HG03175 (cell line): ENCODE data around the gene PLA2G3.
A peak's percentile ranks its signal among the peaks of the same experiment; 100 is the strongest.
"Not testable (repeated sequence)": the region's sequence is repeated elsewhere in the genome, so short reads cannot be mapped to it uniquely, and the experiment has no call there.

ENCODE experiments used
- ATAC-seq: cut with Tn5 transposase; IDR thresholded peaks from one replicate; pipeline ENCODE4 v1.9.1; 2021; ENCODE audit warnings: mild to moderate bottlenecking, moderate library complexity; ENCODE audit not compliant: unreplicated experiment

The PLA2G3 gene

GRCh38 chr22:31124811-31125465 is 15.4 kb downstream of the PLA2G3 start:
- ATAC-seq = no peak

- ATAC-seq = no peak
Measured at GRCh38 chr22:31124290-31124689, 16.0 kb downstream of the PLA2G3 start.

- no peak for ATAC-seq
Measured at GRCh38 chr22:31123292-31123602, 17.1 kb downstream of the PLA2G3 start.

DNA sequence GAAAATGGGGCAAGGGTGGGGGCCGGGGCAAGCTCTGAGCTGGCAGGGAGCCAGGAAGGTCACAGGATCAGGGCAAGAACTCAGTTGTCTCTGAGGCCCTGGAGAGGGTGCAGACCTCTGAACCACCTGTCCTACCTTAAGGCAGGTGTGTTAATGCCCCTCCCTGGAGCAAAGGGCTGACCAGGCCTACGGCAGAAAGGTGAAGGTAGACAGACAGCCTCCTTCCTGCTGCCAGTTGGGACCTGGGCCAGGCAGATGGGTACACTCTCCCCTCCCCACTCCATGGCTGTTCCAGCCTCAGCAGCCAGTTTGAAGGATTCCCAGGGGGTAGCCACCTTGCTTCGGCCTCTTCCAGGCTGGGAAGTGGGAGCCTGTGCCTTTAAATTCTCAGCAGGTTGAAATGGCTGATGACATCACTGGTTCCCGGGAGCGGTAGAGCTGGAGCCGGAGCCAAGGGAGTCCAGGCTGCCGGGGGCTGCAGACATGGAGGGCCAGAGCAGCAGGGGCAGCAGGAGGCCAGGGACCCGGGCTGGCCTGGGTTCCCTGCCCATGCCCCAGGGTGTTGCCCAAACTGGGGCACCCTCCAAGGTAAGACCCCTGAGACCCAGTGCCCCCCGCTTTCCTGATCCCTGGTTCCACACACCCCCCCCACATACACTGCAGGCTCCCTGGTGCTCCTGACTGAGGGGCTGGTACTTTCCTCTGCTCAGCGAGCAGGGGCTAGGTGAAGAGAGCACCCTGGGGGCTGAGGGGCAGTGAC is 17.6 kb downstream of the PLA2G3 start, which contains the start of gene INPP5J:
Gene INPP5J, plus strand, starts transcription at position 435 of the 760 bp plus-strand sequence. Its CDS starts 49 bp downstream, at position 484.
- no peak for ATAC-seq

DNA sequence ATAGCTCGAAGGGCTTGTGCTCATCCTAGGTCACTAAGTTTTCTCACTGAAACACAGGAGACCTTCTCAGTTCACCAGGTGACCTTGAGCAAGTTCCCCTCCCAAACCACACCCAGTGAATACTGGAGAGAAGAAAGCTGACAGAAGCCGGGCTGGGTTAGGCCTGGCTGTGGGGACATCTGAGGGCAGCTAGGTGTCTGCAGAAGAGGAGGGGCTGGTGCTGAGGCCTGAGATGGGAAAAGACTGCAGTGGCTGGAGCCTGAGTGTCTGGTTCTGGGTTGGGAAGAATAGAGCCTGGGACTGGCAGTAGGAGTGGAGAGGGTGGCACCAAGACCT is 18.1 kb downstream of the PLA2G3 start:
- no peak for ATAC-seq

DNA sequence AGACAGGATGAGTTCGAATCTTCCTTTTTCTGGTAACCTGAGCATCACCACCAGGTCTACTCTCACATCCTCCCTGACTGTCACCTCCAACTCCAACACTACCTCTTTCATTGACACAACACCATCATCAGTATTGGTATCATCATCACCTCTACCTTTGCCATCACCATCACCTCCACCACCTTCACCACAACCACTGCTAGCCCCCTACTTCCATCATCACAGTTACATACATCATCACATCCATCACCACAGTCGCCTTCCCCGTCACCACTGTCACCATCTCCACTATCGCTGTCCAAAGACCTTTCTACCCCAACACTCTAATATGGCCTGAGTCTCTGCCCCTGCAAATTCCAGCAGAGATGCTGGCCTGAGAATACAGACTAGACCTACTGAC is 18.9 kb downstream of the PLA2G3 start:
- ATAC-seq = no peak

GRCh38 chr22:31120642-31121041 is 19.7 kb downstream of the PLA2G3 start:
- no peak for ATAC-seq

DNA sequence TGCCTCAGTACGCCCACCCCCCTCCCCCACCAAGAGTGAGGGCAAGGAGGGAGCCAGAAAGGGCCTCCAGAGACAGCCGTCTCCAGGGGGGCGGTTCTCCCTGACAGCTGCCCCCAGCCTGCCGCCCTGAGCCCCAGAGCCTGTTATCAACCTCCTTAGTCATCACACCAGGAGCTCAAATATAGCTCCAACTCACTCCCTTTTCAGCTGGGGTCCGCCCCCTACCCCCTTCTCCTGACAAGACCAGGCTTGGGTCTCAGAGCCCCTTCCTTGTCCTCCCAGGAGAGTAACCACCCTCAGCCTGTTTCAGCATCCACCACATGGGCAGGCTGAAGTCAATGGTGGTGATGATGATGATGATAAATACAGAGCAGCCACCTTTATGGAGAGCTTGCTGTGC is 20.1 kb downstream of the PLA2G3 start:
- ATAC-seq = no peak

- ATAC-seq = no peak
Measured at GRCh38 chr22:31119026-31119717, 21.1 kb downstream of the PLA2G3 start.

DNA sequence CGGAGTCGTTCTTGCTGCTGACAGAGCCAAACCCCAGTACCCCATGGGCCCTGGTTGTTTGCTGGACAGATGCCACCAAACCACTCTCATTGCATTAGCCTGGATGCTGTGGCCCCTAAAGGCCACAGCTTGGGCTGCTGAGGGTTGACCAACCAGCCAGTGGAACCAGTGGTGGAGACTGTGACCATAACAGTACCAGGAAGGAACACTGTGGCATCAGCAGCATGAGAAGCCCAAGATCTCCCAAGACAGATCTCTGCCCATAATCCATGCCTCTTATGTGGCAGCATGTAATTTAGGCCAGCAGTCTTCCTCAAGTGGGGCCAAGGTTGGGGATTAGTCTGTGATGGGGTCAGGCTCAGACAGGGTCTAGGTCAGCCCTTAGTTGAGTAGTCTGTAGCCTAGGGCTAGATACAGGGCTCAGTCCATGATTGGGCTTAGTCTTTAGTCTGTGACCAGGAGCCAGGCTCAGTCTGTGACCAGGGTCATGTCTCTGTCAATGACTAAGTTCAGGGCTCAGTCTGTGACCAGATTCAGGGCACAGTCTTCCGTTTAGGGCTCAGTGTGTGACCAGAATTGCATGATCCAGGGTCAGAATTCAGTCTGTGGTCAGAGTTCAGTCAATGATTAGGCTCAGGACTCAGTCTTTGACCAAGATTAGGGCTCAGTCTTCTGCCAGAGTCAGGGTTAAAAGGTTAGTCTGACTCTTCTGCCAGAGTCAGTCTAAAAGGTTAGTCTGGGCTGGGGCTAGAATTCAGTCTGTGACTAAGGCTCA is 22.1 kb downstream of the PLA2G3 start:
- ATAC-seq = no peak

DNA sequence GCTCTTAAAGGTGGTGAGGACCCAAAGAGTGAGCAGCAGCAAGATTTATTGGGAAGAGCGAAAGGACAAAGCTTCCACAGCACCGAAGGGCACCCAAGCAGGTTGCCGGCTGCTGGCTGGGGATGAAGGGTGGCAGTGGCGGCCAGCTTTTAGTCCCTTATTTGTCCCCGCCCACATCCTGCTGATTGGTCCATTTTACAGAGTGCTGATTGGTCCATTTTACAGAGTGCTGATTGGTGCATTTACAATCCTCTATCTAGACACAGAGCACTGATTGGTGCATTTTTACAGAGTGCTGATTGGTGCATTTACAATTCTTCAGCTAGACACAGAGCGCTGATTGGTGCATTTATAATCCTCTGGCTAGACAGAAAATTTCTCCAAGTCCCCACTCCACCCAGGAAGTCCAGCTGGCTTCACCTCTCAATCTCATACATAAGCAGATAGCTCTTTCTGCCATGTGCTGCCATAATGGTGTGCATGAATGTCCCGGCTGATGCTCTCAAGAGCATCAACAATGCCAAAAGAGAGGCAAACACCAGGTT is 27.7 kb downstream of the PLA2G3 start:
- not testable (repeated sequence) for ATAC-seq

GRCh38 chr22:31107894-31108218 is 32.5 kb downstream of the PLA2G3 start:
- ATAC-seq = peak; percentile 12

DNA sequence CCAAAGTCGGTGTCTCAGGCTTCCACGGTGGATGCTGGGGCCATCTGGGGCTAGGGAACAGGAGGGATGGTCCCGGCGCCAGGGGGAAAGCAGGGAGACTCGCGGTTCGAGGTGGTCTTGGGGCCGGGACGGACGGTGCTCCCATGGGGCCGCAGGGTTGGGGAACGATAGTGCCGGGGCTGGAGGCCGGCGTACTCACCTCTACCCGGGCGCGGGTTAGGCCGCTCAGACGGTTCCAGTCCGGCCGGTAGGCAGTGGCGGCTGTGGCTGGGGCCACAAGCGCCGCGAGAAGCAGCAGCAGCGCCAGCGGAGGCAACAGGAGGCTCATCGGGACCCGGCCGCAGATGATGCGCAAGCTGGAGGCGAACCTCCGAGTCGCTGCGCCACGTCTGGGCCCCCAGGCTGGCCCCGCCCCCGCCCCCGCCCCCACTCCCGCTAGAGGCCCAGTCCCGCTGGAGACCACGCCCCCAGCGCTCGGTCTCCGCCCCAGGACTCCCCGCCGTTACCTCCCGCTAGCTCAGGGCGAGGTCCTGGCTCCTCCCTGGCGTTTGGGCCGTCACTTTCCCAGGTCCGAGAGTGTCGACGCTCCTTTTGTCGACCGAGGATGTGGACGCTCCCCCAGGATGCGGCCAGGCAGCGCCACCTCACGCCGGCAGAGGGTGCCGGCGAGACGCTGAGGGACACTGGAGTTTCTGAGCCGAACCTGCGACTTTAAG is 33.0 kb downstream of the PLA2G3 start, which contains the start of gene SELENOM:
Gene SELENOM, minus strand, starts transcription at position 391 of the 716 bp plus-strand sequence. Its CDS starts 63 bp downstream, at position 328.
- ATAC-seq = peak; percentile 88

DNA sequence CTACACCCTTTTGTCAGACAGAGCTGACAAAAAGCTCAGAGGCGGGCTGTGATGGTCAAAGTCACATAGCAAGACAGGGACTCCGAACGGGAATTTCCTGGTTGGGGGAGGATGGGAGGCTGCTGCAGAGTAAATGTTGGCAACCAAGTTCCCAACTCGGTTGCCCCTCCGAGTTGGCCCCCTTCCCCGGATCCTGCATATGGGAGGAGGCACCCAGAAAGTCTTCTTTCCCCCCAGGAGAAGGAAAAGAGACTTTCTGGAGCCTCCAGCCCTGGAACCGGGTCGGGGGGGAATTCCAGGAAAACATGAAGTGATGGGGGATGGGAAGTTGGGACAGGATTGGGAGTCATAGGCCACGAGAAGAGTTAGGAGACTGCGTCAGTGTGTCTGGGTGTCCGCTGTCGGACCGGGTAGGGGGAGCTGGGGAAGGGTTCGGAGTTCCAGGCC is 33.6 kb downstream of the PLA2G3 start:
- ATAC-seq = no peak

- no peak for ATAC-seq
Measured at GRCh38 chr22:31106001-31106571, 34.2 kb downstream of the PLA2G3 start.

GRCh38 chr22:31105282-31105929 is 34.9 kb downstream of the PLA2G3 start:
- ATAC-seq = no peak

DNA sequence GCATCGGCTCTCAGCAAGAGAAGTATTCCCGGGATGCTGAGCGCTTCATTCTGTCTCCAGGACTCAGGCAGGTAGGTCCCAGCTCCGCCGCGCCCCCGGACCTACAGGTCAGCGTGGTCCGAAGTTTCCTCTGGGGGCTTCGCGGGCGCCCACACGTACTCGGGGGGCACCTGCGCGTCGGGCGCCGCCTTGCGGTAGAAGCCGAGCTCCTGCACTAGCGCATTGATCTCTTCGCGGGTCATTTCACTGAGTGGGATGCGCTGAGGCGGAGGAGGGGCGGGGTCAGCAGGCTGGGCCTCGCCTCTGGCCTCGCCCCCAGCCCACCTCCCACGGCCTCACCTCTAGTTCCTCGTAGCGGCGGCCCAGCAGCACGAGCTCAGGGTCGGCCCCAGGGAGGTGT is 35.4 kb downstream of the PLA2G3 start:
- no peak for ATAC-seq

GRCh38 chr22:31103899-31104694 is 36.2 kb downstream of the PLA2G3 start:
- no peak for ATAC-seq

- no peak for ATAC-seq
Measured at GRCh38 chr22:31103111-31103510, 37.2 kb downstream of the PLA2G3 start.
